Limb (tissue), 2 donors: Measurements from ENCODE around the gene SCGB1D4.

ENCODE experiments used
- DNase-seq, 2 donors: peaks; one replicate each; pipeline ENCODE4 v3.0.0-alpha.2; 2016; ENCODE audit errors: extremely low spot score in 2 of 2

The SCGB1D4 gene

DNA sequence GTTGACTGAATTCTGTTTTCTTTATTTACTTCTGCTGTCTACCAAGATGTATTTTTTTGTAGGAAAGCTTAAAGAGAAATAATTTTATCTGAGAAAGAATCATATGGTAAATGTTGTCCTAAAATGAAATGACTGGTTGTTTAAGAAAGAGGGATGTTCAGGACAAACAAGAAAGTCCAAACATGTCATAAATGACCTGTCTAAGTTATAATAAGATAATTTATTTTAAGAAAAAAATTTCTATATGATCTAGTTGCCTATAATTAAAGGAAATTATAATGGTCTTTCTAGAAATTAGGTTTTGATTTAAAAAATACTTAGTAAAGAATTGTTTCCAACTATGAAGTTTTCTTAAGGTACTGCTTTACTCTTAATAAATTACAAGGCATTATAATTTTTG lies 18.4 kb downstream of the SCGB1D4 start:
- no peak for DNase-seq

GRCh38 chr11:62273789-62274275 lies 25.0 kb downstream of the SCGB1D4 start:
- DNase-seq: no peak

DNA sequence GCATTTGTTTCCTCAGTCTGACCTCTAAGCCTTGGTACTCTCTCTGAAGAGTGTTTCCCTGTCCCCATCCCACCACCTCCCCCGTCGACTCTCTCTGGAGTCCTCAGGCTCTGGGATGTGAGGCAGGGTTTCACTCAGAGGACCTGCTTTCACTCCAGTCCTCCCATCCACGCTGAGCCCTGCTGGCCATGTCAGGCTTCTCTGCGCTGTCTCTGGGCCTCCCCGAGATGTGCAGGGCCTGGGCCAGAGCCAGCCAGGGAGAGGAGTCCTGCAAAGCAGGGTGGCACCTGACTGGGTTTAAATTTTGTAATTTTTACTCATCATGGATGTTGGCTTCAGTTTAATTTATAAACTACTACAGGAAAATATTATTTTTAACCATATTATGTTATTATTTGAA lies 25.6 kb downstream of the SCGB1D4 start:
- no peak for DNase-seq

DNA sequence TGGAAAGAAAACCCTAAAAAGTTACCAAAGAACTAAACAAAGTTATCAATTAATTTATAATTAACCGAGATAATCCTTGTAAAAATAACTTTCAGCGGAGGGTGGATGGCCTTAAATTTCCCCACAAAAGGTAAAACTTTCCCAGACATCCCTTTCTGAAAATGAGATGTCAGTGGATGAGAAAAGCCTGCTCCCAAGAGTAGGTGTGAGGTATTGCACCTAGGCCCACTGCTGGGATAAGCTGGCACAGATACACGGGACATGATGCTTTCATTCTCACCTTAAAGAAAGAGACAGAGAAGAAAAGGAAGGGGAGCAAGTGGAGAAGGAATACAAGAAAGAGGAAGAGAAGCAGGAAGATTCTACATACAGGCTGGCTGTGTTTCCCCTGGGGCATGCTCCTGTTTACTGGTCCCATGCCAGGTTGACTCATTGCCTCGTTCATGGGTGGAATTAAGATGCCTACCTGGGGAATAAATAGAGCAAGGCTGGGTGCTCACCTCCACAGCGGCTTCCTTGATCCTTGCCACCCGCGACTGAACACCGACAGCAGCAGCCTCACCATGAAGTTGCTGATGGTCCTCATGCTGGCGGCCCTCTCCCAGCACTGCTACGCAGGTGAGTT lies 29.1 kb downstream of the SCGB1D4 start, which contains the start of gene SCGB2A2:
TSS of gene SCGB2A2 (plus strand) at position 505 of the 625 bp plus-strand sequence. CDS start at position 564, 59 bp downstream.
- no peak for DNase-seq

DNA sequence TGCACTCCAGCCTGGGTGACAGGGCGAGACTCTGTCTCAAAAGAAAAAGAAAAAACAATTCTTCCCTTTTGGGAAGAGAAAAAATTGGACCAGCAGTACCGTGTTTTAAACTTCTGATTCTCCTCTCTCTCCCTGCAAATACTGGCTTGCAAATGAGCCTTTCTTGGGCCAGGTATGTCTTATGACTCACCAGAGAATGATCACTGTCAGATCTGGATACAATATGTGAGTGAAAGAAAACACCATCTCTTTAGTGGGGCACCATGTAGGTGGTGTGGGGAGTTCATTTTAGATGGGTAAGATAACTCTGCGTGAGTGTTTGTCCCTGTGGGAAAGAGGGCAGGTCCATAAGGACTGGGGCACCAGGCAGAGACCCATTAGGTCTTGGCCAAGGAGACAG lies 31.3 kb downstream of the SCGB1D4 start:
- DNase-seq: no peak

- DNase-seq: no peak
These were observed 31.8 kb downstream of the SCGB1D4 start for GRCh38 chr11:62267050-62267449.

DNA sequence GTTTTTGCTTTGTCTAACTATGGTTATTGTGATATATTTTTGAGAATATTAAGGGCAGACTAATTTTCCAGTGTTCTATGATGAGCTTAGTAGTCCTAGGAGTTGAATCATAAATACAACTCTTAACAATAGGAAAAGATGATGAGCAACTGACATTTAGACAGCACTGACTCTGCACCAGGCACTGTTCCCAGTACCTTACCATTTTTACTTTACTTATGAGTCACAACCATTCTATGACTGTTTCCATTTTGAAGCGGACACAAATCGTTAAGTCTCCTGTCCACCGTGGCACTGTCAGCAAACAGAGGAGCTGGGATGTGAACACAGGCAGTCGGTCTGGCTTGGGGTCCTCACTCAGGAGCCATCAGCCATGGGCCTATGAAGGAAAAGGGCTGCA lies 32.3 kb downstream of the SCGB1D4 start:
- no peak for DNase-seq

- DNase-seq: no peak
These were observed 34.9 kb downstream of the SCGB1D4 start for GRCh38 chr11:62264004-62264403.

GRCh38 chr11:62260261-62260953 lies 38.5 kb downstream of the SCGB1D4 start:
- no peak for DNase-seq

GRCh38 chr11:62256281-62256680 lies 42.6 kb downstream of the SCGB1D4 start:
- no peak for DNase-seq

DNA sequence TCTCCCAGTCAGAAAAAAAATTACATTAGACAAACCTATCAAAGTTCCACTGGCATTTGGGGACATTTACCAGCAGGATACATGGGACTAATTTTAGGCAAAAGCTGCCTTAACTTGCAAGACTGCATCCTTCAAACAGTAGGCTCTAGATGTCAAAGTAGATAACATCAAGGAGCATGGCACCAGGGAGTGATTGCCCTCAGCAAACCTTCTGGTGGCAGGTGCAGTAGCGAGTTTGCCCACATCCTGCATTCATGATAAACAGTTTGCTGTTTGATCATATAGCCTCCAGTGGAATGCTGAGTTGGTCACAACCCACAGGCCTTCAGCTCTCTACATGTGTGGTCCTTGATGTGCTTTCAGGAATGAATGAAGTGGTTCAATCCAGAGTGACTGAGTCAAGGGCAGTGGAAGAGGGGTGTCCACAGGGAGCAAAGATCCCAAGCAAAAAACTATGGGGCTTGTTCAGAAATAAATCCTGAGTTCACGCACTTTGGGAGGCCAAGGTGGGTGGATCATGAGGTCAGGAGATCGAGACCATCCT lies 44.8 kb downstream of the SCGB1D4 start:
- DNase-seq: no peak

- DNase-seq: no peak
These were observed 47.2 kb downstream of the SCGB1D4 start for GRCh38 chr11:62251698-62252097.
